ENCODE data around the gene SSBP4.

SSBP4 gene

DNA sequence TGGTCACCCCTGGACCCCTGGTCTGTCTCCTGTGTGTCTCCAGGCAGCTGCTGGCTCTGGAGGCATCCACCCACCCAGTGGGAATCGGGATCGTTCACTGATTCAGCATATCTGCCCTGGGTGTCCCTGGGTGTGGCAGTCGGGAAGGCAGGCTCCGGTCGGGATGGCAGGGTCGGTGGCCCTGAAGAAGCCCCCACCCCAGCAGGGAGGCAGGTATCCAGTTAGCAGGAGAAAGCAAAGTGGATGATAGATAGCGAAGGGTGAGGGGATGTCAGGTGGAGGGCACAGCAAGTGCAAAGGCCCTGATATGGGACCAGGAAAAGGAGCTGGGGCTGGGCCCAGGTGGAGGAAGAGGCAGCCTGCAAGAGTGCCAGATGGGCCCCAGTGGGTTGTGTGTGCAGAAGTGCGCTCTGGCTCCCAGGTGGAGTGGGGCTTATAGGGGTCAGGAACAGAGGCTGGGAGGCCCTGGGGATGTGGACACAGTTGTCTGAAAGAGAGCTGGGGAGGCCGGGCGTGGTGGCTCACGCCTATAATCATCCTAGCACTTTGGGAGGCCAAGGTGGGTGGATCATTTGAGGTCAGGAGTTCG is 2.3 kb downstream of the SSBP4 start:
- DNase-seq (ENCODE audit: low read depth): no peak

GRCh38 chr19:18422530-18423191 is 3.5 kb downstream of the SSBP4 start:
- no peak for DNase-seq (ENCODE audit: low read depth)

DNA sequence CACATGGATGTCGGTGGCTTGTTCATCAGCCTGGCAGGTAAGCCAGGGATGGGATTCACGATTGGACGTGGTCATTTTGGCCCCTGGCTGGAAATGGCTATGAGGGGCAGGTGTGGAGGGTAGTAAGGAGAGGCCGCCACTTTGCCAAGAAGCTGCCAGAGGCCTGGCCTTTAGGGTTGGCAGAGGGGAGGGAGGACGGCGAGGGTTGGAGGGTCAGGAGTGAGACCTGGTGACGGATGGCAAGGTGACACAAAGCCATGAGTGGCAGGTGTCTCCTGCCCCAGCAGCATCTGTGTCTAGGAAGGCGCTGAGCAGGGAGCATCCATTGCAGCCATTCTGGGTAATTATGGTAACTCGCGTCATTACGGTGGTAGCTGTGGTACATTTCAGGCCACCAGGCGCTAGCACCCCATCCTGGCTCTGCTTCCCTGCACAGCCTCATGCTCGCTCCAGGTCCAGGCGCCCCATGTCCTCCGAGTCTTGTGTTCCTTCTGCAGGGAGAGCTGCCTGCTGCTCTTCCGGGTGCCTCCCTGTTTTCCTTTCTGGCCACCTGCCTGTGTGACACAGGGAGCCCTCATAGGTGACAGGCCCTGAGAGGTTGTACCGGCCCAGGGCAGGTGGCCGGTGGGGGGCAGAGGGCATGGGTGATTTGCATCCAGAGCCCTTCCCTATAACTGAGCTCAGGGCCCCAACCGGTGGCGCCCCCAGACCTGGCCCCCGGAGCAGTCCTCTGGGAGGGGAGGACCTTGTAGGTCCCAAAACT is 4.2 kb downstream of the SSBP4 start:
- DNase-seq (ENCODE audit: low read depth): no peak

DNA sequence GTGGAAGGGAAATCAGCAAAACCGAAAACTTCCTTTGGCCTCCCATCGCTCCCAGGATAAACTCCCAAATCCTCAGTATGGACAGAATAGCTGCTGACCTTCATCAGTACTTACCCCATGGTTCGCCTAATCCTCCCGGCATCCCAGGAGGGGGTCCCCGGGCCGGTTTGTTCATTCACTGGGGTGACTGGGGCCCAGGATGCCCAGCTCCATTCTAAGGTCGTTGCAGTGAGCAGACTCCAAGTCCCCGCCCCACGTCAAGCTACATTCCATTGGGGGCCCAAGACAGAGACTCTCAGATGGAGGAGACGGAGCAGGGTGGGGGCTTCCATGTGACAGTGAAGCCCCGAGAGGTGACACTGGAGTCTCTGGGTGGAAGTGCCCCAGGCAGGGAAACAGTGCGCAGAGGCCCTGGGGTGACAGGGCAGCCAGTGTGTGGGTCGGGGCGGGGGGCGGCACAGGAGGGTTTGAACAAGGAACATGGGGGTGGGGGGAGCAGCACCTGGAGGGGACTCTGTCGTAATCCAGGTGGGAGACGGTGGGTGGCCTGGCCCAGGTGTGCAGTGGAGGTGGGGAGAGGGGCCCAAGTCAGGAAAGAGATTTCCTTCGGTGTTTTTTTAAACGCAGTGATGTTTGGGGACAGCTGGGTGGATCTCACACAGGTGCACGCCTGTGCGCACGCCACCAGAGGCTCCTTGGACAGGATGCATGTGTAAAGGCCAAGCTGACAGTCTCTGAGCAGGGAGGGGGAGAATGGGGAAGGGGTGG is 5.1 kb downstream of the SSBP4 start:
- no peak for DNase-seq (ENCODE audit: low read depth)

GRCh38 chr19:18424890-18425514 is 5.8 kb downstream of the SSBP4 start:
- no peak for DNase-seq (ENCODE audit: low read depth)

DNA sequence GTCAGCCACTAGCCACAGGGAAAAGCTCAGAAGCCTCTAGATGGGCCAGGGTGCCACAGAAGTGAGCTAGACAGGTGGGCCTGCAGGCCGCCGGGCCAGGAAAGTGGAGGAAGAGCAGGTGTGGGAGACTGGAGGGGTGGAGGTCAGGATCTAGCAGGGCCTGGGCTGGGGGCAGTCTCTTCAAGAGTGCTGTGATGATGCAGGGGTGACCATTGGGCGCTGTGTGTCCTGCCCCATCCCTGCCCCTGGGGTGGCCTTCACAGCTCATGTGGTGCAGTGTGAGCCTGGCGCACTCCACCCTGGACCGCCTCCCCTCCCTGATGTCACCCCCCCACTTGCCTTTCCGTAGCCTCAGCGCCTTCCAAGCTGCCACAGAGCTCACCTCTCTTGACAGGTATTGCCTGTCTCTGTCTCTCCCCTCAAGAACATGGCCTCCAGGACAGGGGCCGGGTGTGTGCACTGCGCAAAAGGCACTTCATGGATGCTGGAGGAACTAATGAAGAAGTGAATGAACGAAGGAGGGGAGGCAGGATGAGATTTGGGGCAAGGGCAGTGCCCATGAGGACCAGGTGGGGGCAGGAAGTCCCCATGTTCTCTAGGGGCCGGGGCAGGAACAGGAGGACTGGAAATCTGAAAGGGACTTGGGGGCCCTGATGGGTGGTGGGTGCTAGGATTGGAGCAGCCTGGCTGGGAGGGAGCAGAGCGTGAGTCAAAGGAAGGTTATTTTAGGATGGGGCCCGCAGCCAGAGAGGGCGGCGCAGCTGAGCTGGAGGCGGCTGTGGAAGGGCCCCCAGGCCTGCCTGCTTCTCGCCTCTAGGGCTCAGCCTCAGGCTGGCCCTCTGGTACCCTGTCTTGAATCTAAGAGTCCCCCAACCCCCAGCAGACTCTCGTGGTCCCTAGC is 6.6 kb downstream of the SSBP4 start:
- DNase-seq (ENCODE audit: low read depth): peak; percentile 41

- no peak for DNase-seq (ENCODE audit: low read depth)
Measured at GRCh38 chr19:18426416-18426767, 7.2 kb downstream of the SSBP4 start.

DNA sequence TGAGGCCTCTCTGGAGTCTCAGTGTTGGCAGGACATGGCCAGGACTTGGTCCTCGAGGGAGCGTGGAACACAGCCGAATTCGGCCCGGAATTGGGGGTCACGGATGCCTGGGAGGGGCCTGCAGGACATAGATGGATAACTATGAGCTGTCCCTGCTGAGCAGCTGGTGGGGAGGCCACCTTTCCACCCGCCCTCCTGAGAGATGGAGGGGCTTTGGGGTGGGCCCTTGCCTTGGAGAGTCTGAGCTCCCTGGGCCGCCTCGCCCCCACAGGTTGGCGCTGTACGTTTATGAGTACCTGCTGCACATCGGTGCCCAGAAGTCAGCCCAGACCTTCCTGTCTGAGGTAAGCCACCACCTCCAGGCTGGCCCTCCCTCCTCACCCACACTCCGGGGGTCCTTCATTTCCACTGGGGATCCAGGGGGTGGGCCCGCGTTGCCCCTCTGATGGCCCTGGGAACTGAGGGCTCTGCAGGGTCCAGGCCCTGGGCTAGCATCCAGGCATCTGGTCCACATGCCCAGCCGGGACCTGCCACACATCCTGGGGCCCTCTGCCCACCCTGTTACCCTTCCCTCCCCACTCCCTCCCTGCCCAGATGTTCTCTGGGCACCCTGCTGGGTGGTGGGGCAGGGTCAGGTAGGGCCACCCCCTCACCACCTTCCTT is 8.0 kb downstream of the SSBP4 start:
- DNase-seq (ENCODE audit: low read depth): no peak

DNA sequence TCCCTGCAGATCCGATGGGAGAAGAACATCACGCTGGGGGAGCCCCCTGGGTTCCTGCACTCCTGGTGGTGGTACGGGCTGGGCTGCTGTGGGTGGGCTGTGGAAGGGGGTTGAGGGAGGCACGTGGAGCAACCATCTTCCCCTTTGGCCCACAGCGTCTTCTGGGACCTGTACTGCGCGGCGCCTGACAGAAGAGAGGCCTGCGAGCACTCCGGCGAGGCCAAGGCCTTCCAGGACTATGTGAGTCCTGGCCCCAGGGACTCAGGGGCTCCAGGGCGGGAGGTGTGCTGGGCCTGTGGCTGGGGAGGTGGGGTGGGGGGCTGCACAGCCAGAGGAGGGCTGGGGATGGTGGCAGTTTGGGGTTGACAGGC is 8.5 kb downstream of the SSBP4 start:
- DNase-seq (ENCODE audit: low read depth): no peak

DNA sequence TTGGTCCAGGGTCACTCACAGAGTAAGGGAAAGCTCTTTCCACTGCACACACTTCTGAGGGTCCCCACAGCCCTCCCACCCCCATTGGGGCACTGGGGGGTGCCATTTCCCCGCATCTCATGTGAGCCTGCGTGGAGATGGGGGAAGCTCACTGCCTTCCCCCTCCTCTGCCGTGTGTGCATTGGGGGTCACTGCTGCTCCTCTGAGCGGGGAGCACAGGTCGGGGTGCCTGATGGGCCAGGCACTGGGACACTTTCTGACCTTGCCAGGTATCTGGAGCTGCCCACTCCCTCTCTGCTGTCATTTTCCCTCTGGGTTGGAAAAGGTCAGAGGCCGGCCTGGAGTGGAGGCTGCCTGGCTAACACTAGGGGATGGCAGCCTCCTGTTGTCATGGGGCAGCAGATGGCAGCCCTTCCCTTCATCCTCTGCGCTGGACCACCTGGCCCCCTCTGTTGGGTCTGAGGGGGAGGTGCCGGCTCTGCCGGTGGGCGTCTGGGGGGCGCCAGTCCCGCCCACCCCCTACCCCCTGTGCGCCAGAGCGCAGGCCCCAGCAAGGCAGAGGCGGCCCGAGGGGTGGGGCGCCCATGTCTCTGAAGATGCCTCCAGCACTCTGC is 9.1 kb downstream of the SSBP4 start:
- DNase-seq (ENCODE audit: low read depth): no peak

DNA sequence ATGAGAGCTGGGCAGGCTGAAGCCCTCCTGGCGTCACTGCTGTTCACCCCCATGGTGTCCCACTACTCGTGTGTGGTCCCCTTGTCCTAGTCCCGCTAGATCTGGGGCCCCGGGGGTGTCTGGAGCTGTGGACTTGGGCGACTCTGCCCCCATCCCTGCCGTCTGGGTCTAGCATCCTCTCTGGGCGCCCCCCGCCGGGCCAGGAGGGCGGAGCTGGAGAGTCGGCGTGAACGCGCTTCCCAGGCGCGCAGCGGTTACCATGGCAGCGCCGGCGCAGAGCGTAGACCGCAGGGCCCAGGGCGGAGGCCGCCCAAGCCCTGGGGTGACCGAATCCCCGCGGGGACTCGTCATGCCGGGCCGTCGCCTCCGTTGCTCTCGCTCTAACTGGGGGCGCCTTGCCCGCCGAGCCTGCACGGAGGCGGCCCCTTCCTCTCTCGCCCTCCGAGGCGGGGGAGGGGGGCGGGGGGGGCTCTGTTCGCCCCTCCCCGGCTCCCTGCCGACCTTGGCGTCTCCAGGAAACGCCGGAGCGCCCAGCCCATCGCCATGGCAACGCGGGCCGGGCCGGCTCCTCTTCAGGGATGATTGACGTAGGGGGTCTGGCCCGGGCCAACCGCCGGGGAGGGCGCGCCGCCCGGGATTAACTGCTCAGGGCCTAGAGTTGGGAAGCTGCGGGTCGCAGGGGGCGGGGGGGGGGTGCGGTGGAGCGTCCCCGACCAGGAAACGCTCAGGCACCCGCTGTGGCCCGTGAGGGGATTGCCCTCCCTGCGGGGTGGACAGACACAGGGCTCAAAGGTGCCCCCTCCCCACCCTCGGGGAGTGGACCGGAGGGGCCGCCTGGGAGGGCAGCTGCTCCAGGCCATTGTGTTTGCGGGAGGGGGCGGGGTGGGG is 9.8 kb downstream of the SSBP4 start:
- DNase-seq (ENCODE audit: low read depth): peak; percentile 75

- no peak for DNase-seq (ENCODE audit: low read depth)
Measured at GRCh38 chr19:18429717-18430416, 10.7 kb downstream of the SSBP4 start.

- DNase-seq (ENCODE audit: low read depth): no peak
Measured at GRCh38 chr19:18430417-18431144, 11.4 kb downstream of the SSBP4 start.

DNA sequence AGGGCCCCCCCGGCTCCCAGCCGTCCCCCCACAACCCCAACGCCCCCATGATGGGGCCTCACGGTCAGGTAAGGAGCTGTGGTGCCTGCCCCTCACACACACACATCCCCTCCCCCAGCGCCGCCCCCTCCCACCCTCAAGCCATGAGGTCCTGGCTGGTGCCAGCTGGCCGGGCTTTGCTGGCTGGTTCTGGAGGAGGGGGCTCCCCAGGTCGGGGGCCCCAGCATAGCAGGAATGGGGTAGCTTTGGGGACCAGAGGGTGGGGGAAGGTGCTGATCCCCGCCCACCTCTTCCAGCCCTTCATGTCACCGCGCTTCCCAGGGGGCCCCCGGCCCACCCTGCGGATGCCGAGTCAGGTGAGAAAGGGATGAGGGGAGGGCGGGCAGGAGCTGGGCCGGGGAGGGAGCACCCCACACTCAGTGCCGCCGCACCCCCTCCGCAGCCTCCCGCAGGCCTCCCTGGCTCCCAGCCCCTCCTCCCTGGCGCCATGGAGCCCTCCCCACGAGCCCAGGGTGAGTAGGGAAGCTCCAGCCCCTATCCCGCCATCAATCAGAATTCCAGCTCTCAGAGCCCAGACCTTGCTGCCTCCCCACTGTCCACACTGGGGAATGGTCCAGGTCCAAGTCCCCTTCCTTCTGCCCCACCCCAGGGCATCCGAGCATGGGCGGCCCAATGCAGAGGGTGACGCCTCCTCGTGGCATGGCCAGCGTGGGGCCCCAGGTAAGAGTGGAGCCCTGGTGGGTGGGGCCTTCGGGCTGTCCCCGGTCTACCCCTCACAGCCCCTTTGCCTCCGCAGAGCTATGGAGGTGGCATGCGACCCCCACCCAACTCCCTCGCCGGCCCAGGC is 12.4 kb downstream of the SSBP4 start:
- no peak for DNase-seq (ENCODE audit: low read depth)

- no peak for DNase-seq (ENCODE audit: low read depth)
Measured at GRCh38 chr19:18432275-18433014, 13.2 kb downstream of the SSBP4 start.

GRCh38 chr19:18433015-18433691 is 14.0 kb downstream of the SSBP4 start:
- no peak for DNase-seq (ENCODE audit: low read depth)

Data from amniotic epithelial cell (primary cell).